HEK293T (cell line): Measurements from ENCODE around the gene PSMC5.

Experiments used
- BHLHE40 ChIP-seq: fragments of 450-650 bp; IDR thresholded peaks from 2 replicates; pipeline ENCODE4 v1.6.1; 2016; ENCODE audit warnings: mild to moderate bottlenecking, moderate library complexity, borderline replicate concordance
- ELF4 ChIP-seq: fragments of 450-650 bp; IDR thresholded peaks from 2 replicates; pipeline ENCODE4 v1.6.1; 2017; ENCODE audit warnings: antibody characterized with exemption
- FOXA1 ChIP-seq: fragments of 450-650 bp; IDR thresholded peaks from 2 replicates; pipeline ENCODE4 v1.6.1; 2016; ENCODE audit warnings: mild to moderate bottlenecking
- FOXM1 ChIP-seq: fragments of 450-650 bp; IDR thresholded peaks from 2 replicates; pipeline ENCODE4 v1.6.1; 2017; ENCODE audit warnings: mild to moderate bottlenecking, borderline replicate concordance
- HDGF ChIP-seq: fragments of 450-650 bp; IDR thresholded peaks from 2 replicates; pipeline ENCODE4 v1.6.1; 2017; ENCODE audit warnings: antibody characterized with exemption, borderline replicate concordance
- LEF1 ChIP-seq: fragments of 450-650 bp; IDR thresholded peaks from 2 replicates; pipeline ENCODE4 v1.6.1; 2017; ENCODE audit warnings: mild to moderate bottlenecking, borderline replicate concordance
- SP1 ChIP-seq: fragments of 450-650 bp; IDR thresholded peaks from 2 replicates; pipeline ENCODE4 v1.6.1; 2017
- SUZ12 ChIP-seq: fragments of 450-650 bp; IDR thresholded peaks from 2 replicates; pipeline ENCODE4 v1.6.1; 2016; ENCODE audit warnings: mild to moderate bottlenecking
- TARDBP ChIP-seq: fragments of 450-650 bp; IDR thresholded peaks from 2 replicates; pipeline ENCODE4 v1.6.1; 2016
- ZNF384 ChIP-seq: fragments of 450-650 bp; IDR thresholded peaks from 2 replicates; pipeline ENCODE4 v1.6.1; 2016
- TF ChIP-seq, protein P1 (sequence below): fragments of 450-650 bp; IDR thresholded peaks from 2 replicates; pipeline ENCODE4 v1.6.1; 2016

DNA sequence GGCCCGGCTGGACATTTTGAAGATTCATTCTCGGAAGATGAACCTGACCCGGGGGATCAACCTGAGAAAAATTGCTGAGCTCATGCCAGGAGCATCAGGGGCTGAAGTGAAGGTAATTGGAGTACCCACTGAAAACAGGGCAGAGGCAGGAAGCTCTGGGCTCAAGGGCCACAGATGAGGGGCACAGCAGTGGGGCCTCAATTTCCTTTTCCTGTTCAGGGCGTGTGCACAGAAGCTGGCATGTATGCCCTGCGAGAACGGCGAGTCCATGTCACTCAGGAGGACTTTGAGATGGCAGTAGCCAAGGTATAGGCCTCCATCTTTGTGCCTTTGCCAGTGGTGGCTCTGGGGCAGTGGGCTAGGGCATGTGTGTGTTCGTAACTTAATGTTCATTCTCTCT, 4.3 kb downstream of the PSMC5 start:
- TF ChIP-seq FOXA1 (no peak), SUZ12 (no peak), SP1 (no peak), ZNF384 (no peak), LEF1 (no peak), ELF4 (no peak), BHLHE40 (no peak), TARDBP (no peak), FOXM1 (no peak), HDGF (no peak)
- TF ChIP-seq, protein P1, sequence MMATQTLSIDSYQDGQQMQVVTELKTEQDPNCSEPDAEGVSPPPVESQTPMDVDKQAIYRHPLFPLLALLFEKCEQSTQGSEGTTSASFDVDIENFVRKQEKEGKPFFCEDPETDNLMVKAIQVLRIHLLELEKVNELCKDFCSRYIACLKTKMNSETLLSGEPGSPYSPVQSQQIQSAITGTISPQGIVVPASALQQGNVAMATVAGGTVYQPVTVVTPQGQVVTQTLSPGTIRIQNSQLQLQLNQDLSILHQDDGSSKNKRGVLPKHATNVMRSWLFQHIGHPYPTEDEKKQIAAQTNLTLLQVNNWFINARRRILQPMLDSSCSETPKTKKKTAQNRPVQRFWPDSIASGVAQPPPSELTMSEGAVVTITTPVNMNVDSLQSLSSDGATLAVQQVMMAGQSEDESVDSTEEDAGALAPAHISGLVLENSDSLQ: no peak
